Suppressor macrophage (primary cell): ENCODE results near the gene GON7.
A peak's percentile ranks its signal among the peaks of the same experiment; 100 is the strongest.

Experiments used
- DNase-seq, 4 experiments: peaks; one replicate each; pipeline ENCODE4 v3.0.0-alpha.2; 2020 to 2022

The GON7 gene

GRCh38 chr14:93156693-93157369 is 50.0 kb downstream of the GON7 start:
- no peak for DNase-seq

DNA sequence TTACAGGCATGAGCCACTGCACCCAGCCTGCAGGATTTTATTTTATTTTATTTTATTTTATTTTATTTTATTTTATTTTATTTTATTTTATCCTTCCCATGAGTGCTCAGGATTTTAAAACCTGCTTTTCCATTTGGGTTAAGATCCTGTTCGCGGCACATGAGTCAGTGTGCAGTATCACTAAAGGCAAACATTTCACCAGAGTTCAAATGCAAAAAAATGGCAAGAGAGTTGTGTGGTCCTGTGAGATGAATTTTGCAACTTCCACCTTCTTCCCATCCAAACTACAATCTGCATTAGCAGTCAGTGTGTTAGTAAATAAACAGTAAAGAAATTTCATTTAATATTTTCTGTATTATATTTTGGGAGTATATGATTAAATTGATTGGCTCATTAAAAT is 51.2 kb downstream of the GON7 start:
- DNase-seq: no peak

- peak in 3 of 4 experiments; percentile 54 to 60 (median 58) for DNase-seq
Measured at GRCh38 chr14:93153121-93153520, 53.7 kb downstream of the GON7 start.
